Dermis microvascular lymphatic vessel endothelial cell (primary cell): ENCODE results near the gene OR51B4. TPM values are rescaled to one million over a fixed set of nuclear protein-coding genes. Genes with fewer than 3 reads are reported as not detected.
"Not testable (repeated sequence)": the region's sequence is repeated elsewhere in the genome, so short reads cannot be mapped to it uniquely, and the experiment has no call there.

Experiments
- DNase-seq, 2 donors: peaks; one replicate each; pipeline versions ENCODE4 v3.0.0 to v3.0.0-alpha.2; 2010; ENCODE audit warnings: low read depth in 2 of 2
- total RNA-seq: library from RNA; depleted of rRNA; stranded (reverse); fragments of >200 nt; gene quantifications from 2 replicates; pipeline ENCODE4 v1.2.1, GENCODE V29; 2014

OR51B4 gene
- total RNA-seq, 1 donor from 2014 or later: not detected

GRCh38 chr11:5274395-5274794, 27.4 kb downstream of the OR51B4 start:
- peak in 1 of 2 donors; percentile 4 for DNase-seq

- DNase-seq: no peak
These were observed 29.2 kb downstream of the OR51B4 start for GRCh38 chr11:5272395-5273017.

GRCh38 chr11:5269715-5270147, 32.0 kb downstream of the OR51B4 start, which contains the start of gene HBE1:
Gene HBE1 (minus strand): TSS chr11:5269945. CDS start chr11:5269890, 55 bp downstream.
- DNase-seq: no peak

GRCh38 chr11:5267033-5267563, 34.6 kb downstream of the OR51B4 start:
- no peak for DNase-seq

GRCh38 chr11:5266609-5267008, 35.1 kb downstream of the OR51B4 start:
- DNase-seq: no peak

- DNase-seq: no peak
These were observed 35.9 kb downstream of the OR51B4 start for GRCh38 chr11:5265832-5266231.

GRCh38 chr11:5258543-5259262, 43.0 kb downstream of the OR51B4 start:
- no peak for DNase-seq

- no peak for DNase-seq
These were observed 44.5 kb downstream of the OR51B4 start for GRCh38 chr11:5257296-5257695.

- DNase-seq: not testable (repeated sequence)
These were observed 46.9 kb downstream of the OR51B4 start, which contains the start of gene HBG2 for GRCh38 chr11:5254646-5255413. Gene HBG2 (minus strand): TSS chr11:5254781. CDS start chr11:5254728, 53 bp downstream.

- not testable (repeated sequence) for DNase-seq
These were observed 47.7 kb downstream of the OR51B4 start for GRCh38 chr11:5254023-5254422.

GRCh38 chr11:5253440-5253839, 48.3 kb downstream of the OR51B4 start:
- not testable (repeated sequence) for DNase-seq

GRCh38 chr11:5252919-5253265, 48.9 kb downstream of the OR51B4 start:
- DNase-seq: no peak

- no peak for DNase-seq
These were observed 49.4 kb downstream of the OR51B4 start for GRCh38 chr11:5252192-5252918.

GRCh38 chr11:5251746-5252145, 50.0 kb downstream of the OR51B4 start:
- no peak for DNase-seq

Other genes starting within 250 kb of the OR51B4 start
- not detected in 2 replicates for gene OR52E2, start 242.3 kb downstream of the OR51B4 start, total RNA-seq
- gene OR52E1, start 232.4 kb downstream of the OR51B4 start, total RNA-seq: not detected in 2 replicates
- not detected in 2 replicates for gene OR52A5, start 163.6 kb downstream of the OR51B4 start, total RNA-seq
- not detected in 2 replicates for gene OR52A1, start 147.2 kb downstream of the OR51B4 start, total RNA-seq
- not detected in 2 replicates for gene OR51V1, start 101.3 kb downstream of the OR51B4 start, total RNA-seq
- gene HBB, start 74.9 kb downstream of the OR51B4 start, total RNA-seq: not detected in 2 replicates
- gene HBD, start 67.5 kb downstream of the OR51B4 start, total RNA-seq: not detected in 2 replicates
- not detected in 2 replicates for gene HBG1, start 52.1 kb downstream of the OR51B4 start, total RNA-seq
- gene HBG2, start 47.2 kb downstream of the OR51B4 start, total RNA-seq: not detected in 2 replicates
- not detected in 2 replicates for gene HBE1, start 32.0 kb downstream of the OR51B4 start, total RNA-seq
- not detected in 2 replicates for gene OR51B2, start 22.4 kb upstream of the OR51B4 start, total RNA-seq
- not detected in 2 replicates for gene OR51B5, start 41.6 kb upstream of the OR51B4 start, total RNA-seq
- not detected in 2 replicates for gene OR51B6, start 49.6 kb upstream of the OR51B4 start, total RNA-seq
- gene OR51M1, start 81.9 kb upstream of the OR51B4 start, total RNA-seq: not detected in 2 replicates
- not detected in 2 replicates for gene OR51Q1, start 120.2 kb upstream of the OR51B4 start, total RNA-seq
- 0.13 TPM in 1 of 2 replicates, not detected in the other for gene OR51I1, start 139.6 kb upstream of the OR51B4 start, total RNA-seq
- gene OR51I2, start 147.4 kb upstream of the OR51B4 start, total RNA-seq: not detected in 2 replicates
- gene OR52D1, start 186.7 kb upstream of the OR51B4 start, total RNA-seq: not detected in 2 replicates
- gene UBQLN3, start 208.0 kb upstream of the OR51B4 start, total RNA-seq: not detected in 2 replicates
- gene UBQLNL, start 214.8 kb upstream of the OR51B4 start, total RNA-seq: not detected in 2 replicates
- 0.13 TPM in 2 replicates for gene OR52H1, start 246.6 kb upstream of the OR51B4 start, total RNA-seq